Right atrium auricular region (tissue), 2 donors: ENCODE measurements around the gene HOXB1. TPM values are rescaled to one million over a fixed set of nuclear protein-coding genes. Genes with fewer than 3 reads are reported as not detected.
A peak's percentile ranks its signal among the peaks of the same experiment; 100 is the strongest.

Source experiments
- DNase-seq: peaks from one replicate; pipeline ENCODE4 v3.0.0-alpha.2; 2019; ENCODE audit warnings: low spot score
- H3K27ac ChIP-seq, 2 donors: fragments of 200-600 bp; sonication (generic); 1 replicate in 1 of 2; 2 replicates in 1 of 2; pipeline ENCODE4 v1.5.1; 2016 to 2019
- H3K27me3 ChIP-seq, 2 donors: fragments of 200-600 bp; sonication (generic); one replicate each; pipeline versions ENCODE4 v1.5.1 to v1.6.0; 2017 to 2019
- H3K36me3 ChIP-seq: fragments of 200-600 bp; sonication (generic); one replicate; pipeline ENCODE4 v1.5.1; 2016
- H3K4me1 ChIP-seq, 2 donors: fragments of 200-600 bp; sonication (generic); one replicate each; pipeline versions ENCODE4 v1.5.1 to v1.6.0; 2017 to 2019
- H3K4me3 ChIP-seq, 2 donors: fragments of 200-600 bp; sonication (generic); 1 replicate in 1 of 2; 2 replicates in 1 of 2; pipeline ENCODE4 v1.5.1; 2017 to 2019; ENCODE audit warnings: mild to moderate bottlenecking in 1 of 2, moderate library complexity in 1 of 2
- H3K9me3 ChIP-seq, 2 donors: fragments of 200-600 bp; sonication (generic); one replicate each; pipeline ENCODE4 v1.5.1; 2019
- CTCF ChIP-seq, 2 donors: fragments of 200-600 bp; sonication (generic); IDR thresholded peaks; one replicate each; pipeline ENCODE4 v1.5.1; 2019; ENCODE audit warnings: antibody characterized with exemption in 2 of 2
- total RNA-seq, 2 donors: library from RNA; depleted of rRNA; stranded (reverse); fragments of >200 nt; gene quantifications; one replicate each; pipeline ENCODE4 v1.1.0, GENCODE V29; 2016

The HOXB1 gene
- total RNA-seq, 2 donors from 2014 or later: not detected

GRCh38 chr17:48556576-48557401, 26.0 kb upstream of the HOXB1 start:
- no peak for TF ChIP-seq CTCF (IDR thresholded peaks at IDR 0.05)
- H3K4me1 ChIP-seq: peaks cover 0 to 22% of the 10 kb centered on the region in 2 donors
- no peak overlapping the region for H3K27ac ChIP-seq
- peaks cover 0 to 7% of the 10 kb centered on the region in 2 donors for H3K27me3 ChIP-seq
- no peaks in the 10 kb centered on the region for H3K9me3 ChIP-seq
- no peak for DNase-seq
- H3K4me3 ChIP-seq: no peak overlapping the region
- no peaks in the 10 kb centered on the region for H3K36me3 ChIP-seq

GRCh38 chr17:48556229-48556575, 25.4 kb upstream of the HOXB1 start:
- no peak for DNase-seq
- no peak overlapping the region for H3K27ac ChIP-seq
- H3K4me1 ChIP-seq: peaks cover 0 to 22% of the 10 kb centered on the region in 2 donors
- peaks cover 0 to 7% of the 10 kb centered on the region in 2 donors for H3K27me3 ChIP-seq
- H3K36me3 ChIP-seq: no peaks in the 10 kb centered on the region
- H3K4me3 ChIP-seq: no peak overlapping the region
- TF ChIP-seq CTCF (IDR thresholded peaks at IDR 0.05): no peak
- no peaks in the 10 kb centered on the region for H3K9me3 ChIP-seq

- H3K9me3 ChIP-seq: no peaks in the 10 kb centered on the region
- TF ChIP-seq CTCF (IDR thresholded peaks at IDR 0.05): peak in 1 of 2 donors; percentile 47
- no peak for DNase-seq
- H3K4me1 ChIP-seq: peaks cover 0 to 22% of the 10 kb centered on the region in 2 donors
- H3K27me3 ChIP-seq: peaks cover under 1 to 7% of the 10 kb centered on the region in 2 donors
- peak overlapping the region; percentile 56 to 66 for H3K27ac ChIP-seq
- H3K4me3 ChIP-seq: peak overlapping the region; percentile 22 to 47
- no peaks in the 10 kb centered on the region for H3K36me3 ChIP-seq
Observed at GRCh38 chr17:48555258-48556228, 24.7 kb upstream of the HOXB1 start.

- peaks cover 0 to 22% of the 10 kb centered on the region in 2 donors for H3K4me1 ChIP-seq
- H3K27me3 ChIP-seq: peaks cover 4 to 7% of the 10 kb centered on the region in 2 donors
- peak overlapping the region; percentile 28 to 47 for H3K4me3 ChIP-seq
- TF ChIP-seq CTCF (IDR thresholded peaks at IDR 0.05): no peak
- H3K27ac ChIP-seq: peak overlapping the region; percentile 13 to 56
- DNase-seq: no peak
- H3K9me3 ChIP-seq: no peaks in the 10 kb centered on the region
- H3K36me3 ChIP-seq: no peaks in the 10 kb centered on the region
Observed at GRCh38 chr17:48554412-48555257, 23.8 kb upstream of the HOXB1 start.

GRCh38 chr17:48553826-48554225, 23.0 kb upstream of the HOXB1 start:
- TF ChIP-seq CTCF (IDR thresholded peaks at IDR 0.05): no peak
- Histone ChIP-seq H3K27ac (peak overlapping the region; percentile 9 to 56), H3K4me3 (no peak overlapping the region), H3K36me3 (no peaks in the 10 kb centered on the region), H3K9me3 (no peaks in the 10 kb centered on the region), H3K4me1 (peaks cover 0 to 22% of the 10 kb centered on the region in 2 donors), H3K27me3 (peaks cover 4 to 7% of the 10 kb centered on the region in 2 donors)
- no peak for DNase-seq
